Measurements from ENCODE around the gene ADNP. TPM values are rescaled to one million over a fixed set of nuclear protein-coding genes. Genes with fewer than 3 reads are reported as not detected.

The ADNP gene
- total RNA-seq, 1 donor = 26.8 TPM

DNA sequence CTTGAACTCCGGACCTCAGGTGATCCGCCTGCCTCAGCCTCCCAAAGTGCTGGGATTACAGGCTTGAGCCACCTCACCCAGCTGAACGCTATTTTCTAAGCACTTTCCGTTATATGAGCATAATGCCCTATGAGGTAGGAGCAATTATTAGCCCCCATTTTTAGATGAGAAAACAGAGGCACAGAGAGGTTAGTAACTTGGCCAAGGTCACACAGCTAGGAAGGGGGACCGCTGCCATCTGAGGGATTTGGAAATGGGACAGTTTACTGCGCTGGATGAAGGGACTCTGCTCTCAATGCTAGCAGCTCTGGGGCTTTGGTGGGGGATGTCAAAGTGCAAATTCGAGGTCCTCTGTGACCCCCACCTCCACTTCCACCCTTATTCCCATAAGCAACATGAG lies 73.9 kb downstream of the ADNP start:
- no peak for DNase-seq (ENCODE audit: low read depth)
- TF ChIP-seq, protein P1, sequence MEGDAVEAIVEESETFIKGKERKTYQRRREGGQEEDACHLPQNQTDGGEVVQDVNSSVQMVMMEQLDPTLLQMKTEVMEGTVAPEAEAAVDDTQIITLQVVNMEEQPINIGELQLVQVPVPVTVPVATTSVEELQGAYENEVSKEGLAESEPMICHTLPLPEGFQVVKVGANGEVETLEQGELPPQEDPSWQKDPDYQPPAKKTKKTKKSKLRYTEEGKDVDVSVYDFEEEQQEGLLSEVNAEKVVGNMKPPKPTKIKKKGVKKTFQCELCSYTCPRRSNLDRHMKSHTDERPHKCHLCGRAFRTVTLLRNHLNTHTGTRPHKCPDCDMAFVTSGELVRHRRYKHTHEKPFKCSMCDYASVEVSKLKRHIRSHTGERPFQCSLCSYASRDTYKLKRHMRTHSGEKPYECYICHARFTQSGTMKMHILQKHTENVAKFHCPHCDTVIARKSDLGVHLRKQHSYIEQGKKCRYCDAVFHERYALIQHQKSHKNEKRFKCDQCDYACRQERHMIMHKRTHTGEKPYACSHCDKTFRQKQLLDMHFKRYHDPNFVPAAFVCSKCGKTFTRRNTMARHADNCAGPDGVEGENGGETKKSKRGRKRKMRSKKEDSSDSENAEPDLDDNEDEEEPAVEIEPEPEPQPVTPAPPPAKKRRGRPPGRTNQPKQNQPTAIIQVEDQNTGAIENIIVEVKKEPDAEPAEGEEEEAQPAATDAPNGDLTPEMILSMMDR (IDR thresholded peaks at IDR 0.05; ENCODE audit: insufficient read depth, low read depth, low read length) = no peak
- H3K4me3 ChIP-seq (ENCODE audit: low read depth, low read length) = no peak overlapping the region

DNA sequence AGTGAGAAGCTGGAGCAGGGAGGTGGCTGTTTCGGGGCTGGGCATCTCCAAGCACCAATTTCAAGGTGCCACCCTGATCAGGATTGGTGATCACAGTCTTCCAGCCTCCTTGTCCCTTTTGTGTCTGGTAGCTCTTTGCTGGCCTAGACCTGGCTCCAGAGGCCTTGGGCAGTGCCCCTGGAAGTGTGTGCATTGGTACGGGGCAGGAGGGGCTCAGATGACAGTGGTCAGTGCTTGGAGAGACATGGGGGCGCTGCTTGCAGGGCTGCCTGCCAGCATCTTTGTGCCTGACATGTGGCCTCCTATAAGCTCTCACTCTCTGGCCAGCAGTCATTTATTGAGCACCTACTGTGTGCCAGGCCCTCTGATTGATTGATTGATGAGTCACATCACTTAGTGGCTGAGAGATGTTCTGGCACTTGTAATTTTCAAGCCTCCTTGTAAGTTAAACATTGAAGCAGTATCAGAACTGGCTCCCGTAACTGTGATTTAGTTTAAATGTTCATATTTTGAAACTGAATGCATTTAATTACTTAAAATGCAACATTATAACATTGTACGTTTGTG lies 74.7 kb downstream of the ADNP start:
- DNase-seq (ENCODE audit: low read depth) = no peak

DNA sequence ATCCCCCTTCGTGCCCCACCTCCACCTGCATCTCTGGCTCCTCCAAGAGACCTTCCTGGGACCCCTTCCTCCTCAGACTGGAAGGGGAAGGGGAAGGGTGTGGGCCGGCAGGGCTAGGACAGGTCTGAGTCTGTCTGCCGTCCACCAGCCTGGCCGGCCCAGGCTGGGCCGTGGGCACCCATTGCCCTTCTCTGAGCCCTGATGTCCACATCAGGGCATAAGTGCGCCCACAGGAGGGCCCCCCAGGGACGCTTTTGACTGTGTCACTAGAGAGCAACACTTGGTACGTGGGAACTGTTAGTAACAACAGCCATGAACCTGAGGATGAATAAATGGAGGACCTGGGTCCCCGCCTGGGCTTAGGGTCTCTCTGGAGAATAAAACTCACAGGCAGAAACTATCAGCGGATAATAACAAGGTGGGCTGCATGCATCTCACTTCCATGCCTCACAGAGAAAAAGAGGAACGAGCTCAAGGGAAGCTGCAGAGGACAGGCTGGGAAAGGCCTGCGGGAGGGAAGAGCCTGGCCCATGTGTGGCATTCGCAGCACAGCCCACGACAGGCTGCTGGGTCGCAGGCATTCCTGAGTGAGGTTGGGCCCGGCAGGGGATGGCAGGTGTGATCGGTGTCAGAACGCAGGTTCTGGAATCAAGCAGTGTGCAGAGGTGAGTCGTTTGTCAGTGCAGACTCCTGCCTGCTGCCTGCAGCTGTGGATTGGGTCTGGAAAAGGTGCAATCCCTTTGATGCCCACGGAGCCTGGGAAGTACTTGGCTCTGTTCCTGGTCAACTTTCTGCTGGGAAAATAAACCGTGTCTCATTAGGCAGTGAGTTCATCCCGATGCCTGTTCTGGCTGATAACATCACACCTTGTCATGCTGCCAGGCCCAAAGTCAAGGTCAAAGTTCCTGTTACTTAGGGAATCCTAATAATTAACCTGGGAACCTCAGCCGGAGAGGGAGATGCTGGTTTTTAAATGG lies 75.5 kb downstream of the ADNP start:
- DNase-seq (ENCODE audit: low read depth) = no peak
- no peak overlapping the region for H3K4me3 ChIP-seq (ENCODE audit: low read depth, low read length)
- TF ChIP-seq, protein P1 (IDR thresholded peaks at IDR 0.05; ENCODE audit: insufficient read depth, low read depth, low read length) = no peak

More for the DNA sequence above, 74.7 kb downstream of the ADNP start:
- TF ChIP-seq, protein P1 (IDR thresholded peaks at IDR 0.05; ENCODE audit: insufficient read depth, low read depth, low read length) = no peak
- H3K4me3 ChIP-seq (ENCODE audit: low read depth, low read length) = no peak overlapping the region

DNA sequence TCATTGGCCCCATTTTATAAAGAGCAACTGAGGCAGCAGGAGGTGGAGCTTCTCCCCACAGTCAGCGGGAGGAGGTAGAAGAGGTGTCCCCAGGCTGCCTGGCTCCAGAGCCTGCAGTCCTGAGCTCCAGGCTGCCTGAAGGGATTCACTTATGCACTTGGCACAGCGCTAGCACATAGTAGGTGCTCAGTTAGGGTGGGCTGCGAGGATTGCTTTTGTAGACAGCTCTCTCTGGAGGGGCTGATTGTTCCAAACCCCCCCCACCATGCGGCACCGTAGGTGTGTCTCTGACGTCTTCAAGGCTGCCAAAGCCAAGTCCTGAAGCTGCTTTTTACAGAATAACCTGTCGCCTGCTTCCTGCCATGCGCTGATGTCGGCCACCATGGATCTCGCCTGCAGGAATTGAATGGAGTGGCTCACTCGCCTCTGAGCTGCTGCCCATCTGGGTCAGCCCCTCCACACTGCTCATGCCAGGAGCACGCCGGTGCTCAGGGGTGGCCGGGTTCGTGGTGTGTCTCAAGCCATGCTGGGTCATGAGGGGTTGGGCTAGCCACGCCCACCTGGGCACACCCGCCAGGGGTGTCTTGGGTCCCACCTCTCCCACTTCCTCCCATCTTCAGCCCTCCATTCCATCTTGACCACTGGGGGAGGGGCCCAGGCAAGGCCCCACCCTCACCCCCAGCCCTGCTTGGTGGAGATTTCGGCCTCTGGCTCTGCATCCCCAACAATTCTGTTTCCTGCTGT lies 76.6 kb downstream of the ADNP start:
- TF ChIP-seq, protein P1 (IDR thresholded peaks at IDR 0.05; ENCODE audit: insufficient read depth, low read depth, low read length) = no peak
- DNase-seq (ENCODE audit: low read depth) = no peak
- H3K4me3 ChIP-seq (ENCODE audit: low read depth, low read length) = no peak overlapping the region

DNA sequence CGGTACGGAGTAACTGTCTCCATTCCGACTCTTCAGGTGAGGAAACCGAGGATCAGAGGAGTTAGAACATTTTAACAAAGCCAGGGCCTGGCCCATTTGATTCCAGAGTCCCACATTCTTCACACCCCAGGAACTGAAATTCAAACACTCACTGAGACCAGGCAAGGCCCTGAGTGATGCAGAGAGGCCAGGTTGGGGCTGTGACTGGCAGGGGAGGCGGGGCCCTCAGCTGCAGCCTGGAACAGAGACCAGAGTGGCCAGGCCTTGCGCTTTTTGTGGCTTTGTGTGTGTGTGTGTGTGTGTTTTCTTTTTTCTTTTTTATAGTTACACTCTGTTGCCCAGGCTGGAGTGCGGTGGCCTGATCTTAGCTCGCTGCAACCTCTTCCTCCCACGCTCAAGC lies 79.2 kb downstream of the ADNP start:
- H3K4me3 ChIP-seq (ENCODE audit: low read depth, low read length) = no peak overlapping the region
- TF ChIP-seq, protein P1 (IDR thresholded peaks at IDR 0.05; ENCODE audit: insufficient read depth, low read depth, low read length) = no peak
- DNase-seq (ENCODE audit: low read depth) = no peak

DNA sequence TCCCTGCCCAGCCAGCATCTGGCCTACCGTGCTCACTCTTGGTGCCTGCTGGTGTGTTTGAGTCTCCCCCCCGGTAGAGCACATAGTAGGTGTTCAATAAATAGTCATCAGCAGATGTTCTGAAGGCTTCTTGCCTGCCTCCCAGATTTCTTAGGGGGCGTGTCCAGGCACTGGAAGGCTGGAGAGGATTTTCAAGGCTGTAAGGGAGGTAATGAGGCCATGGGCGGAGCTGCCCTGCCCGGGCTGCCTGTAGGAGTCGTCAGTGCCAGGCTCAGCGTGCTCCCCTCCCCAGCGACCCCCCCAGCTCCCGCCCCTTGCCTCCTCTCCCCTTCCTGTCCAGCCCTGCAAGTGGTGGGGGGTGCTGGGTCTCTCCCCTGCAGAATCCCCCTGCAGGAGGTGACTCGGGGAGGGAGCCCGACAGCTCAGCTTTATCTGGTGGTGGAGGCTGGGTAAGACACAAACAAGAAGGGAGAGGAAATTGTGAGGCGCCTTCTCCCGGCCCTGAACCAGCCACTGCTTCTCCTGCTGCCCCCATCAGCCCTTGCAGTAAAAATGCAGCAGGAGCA lies 80.4 kb downstream of the ADNP start:
- DNase-seq (ENCODE audit: low read depth) = no peak
- TF ChIP-seq, protein P1 (IDR thresholded peaks at IDR 0.05; ENCODE audit: insufficient read depth, low read depth, low read length) = no peak
- no peak overlapping the region for H3K4me3 ChIP-seq (ENCODE audit: low read depth, low read length)
